K562 (cell line): ENCODE data around the gene CTDNEP1. TPM values are rescaled to one million over a fixed set of nuclear protein-coding genes. Genes with fewer than 3 reads are reported as not detected.

ENCODE experiments used
- ARNT ChIP-seq, 2 experiments: fragments of 450-650 bp; IDR thresholded peaks; 2 replicates each; pipeline ENCODE4 v1.6.1; 2016; ENCODE audit warnings: mild to moderate bottlenecking in 1 of 2
- CEBPB ChIP-seq: fragments of 450-650 bp; IDR thresholded peaks from 2 replicates; pipeline ENCODE4 v1.6.1; 2016; ENCODE audit warnings: missing genetic modification characterization, missing compliant biosample characterization
- CLOCK ChIP-seq: fragments of 250-450 bp; sonication (Bioruptor Pico); IDR thresholded peaks from 2 replicates; pipeline ENCODE4 v1.4.0; 2020; ENCODE audit warnings: mild to moderate bottlenecking, moderate library complexity, borderline replicate concordance
- HBP1 ChIP-seq: fragments of 450-650 bp; formaldehyde crosslinking; IDR thresholded peaks from 2 replicates; pipeline ENCODE4 v1.4.0; 2022; ENCODE audit warnings: missing genetic modification characterization
- LEF1 ChIP-seq: fragments of 450-650 bp; IDR thresholded peaks from 2 replicates; pipeline ENCODE4 v1.6.1; 2016; ENCODE audit warnings: mild to moderate bottlenecking
- MAFG ChIP-seq: fragments of 450-650 bp; conservative IDR thresholded peaks from 2 replicates; pipeline ENCODE4 v1.6.1; 2016; ENCODE audit warnings: missing genetic modification characterization, missing compliant biosample characterization
- MTA1 ChIP-seq: fragments of 450-650 bp; IDR thresholded peaks from 2 replicates; pipeline ENCODE4 v1.6.1; 2017; ENCODE audit warnings: borderline replicate concordance
- MTA3 ChIP-seq: fragments of 450-650 bp; formaldehyde crosslinking; IDR thresholded peaks from 2 replicates; pipeline ENCODE4 v1.6.1; 2017; ENCODE audit warnings: mild to moderate bottlenecking, borderline replicate concordance
- NBN ChIP-seq: fragments of 450-650 bp; IDR thresholded peaks from 2 replicates; pipeline ENCODE4 v1.6.1; 2016; ENCODE audit warnings: low read depth, mild to moderate bottlenecking
- POLR2A ChIP-seq: fragments of 450-650 bp; conservative IDR thresholded peaks from 2 replicates; pipeline ENCODE4 v1.6.1; 2016
- RBFOX2 ChIP-seq: fragments of 200-400 bp; formaldehyde crosslinking; IDR thresholded peaks from 2 replicates; pipeline ENCODE4 v1.6.1; 2017; ENCODE audit warnings: low read depth, mild to moderate bottlenecking, low read length, moderate library complexity
- RNF2 ChIP-seq: sonication (generic); IDR thresholded peaks from 2 replicates; pipeline ENCODE4 v1.6.1; 2016
- ZFP36 ChIP-seq: fragments of 150-350 bp; IDR thresholded peaks from 2 replicates; pipeline ENCODE4 v1.6.1; 2018; ENCODE audit warnings: low read length, low read depth; ENCODE audit not compliant: partially characterized antibody
- ZFX ChIP-seq: sonication (generic); formaldehyde crosslinking; IDR thresholded peaks from 2 replicates; pipeline ENCODE4 v1.8.0; 2022; ENCODE audit warnings: mild to moderate bottlenecking, missing genetic modification reagents, moderate library complexity
- ZNF561 ChIP-seq: fragments of 450-650 bp; formaldehyde crosslinking; conservative IDR thresholded peaks from 2 replicates; pipeline ENCODE4 v1.4.0; 2020; ENCODE audit warnings: mild to moderate bottlenecking, moderate library complexity
- ZNF830 ChIP-seq: fragments of 250-450 bp; sonication (Bioruptor Pico); IDR thresholded peaks from 2 replicates; pipeline ENCODE4 v1.5.0; 2021; ENCODE audit warnings: mild to moderate bottlenecking
- polyA plus RNA-seq, 8 experiments: library from polyadenylated mRNA; depleted of rRNA in 4 of 8; stranded (reverse) in 5 of 8; unstranded in 3 of 8; fragments of >200 nt; fragmentation: Nextera tagmentation in 2 of 8; fragmentation: Illumina TruSeq in 1 of 8; extraction: Ambion mirVana in 2 of 8; extraction: Trizol in 1 of 8; gene quantifications; 2 replicates each; pipeline versions ENCODE4 v1.2.1 to v1.2.3, GENCODE V29; 2011 to 2014; ENCODE audit warnings: inconsistent platforms in 1 of 8, missing spikeins in 1 of 8
- total RNA-seq, 7 experiments: library from RNA; depleted of rRNA in 6 of 7; stranded (reverse); fragments of >200 nt in 6 of 7; fragmentation: Illumina TruSeq in 2 of 7; extraction: Trizol in 2 of 7; gene quantifications; 2 replicates each; pipeline versions ENCODE4 v1.2.1 to v1.2.3, GENCODE V29; 2011 to 2021; ENCODE audit warnings: low replicate concordance in 1 of 7
- TF ChIP-seq, protein P1 (sequence below): fragments of 250-450 bp; sonication (Bioruptor Pico); IDR thresholded peaks from 2 replicates; pipeline ENCODE4 v1.4.0; 2020; ENCODE audit warnings: mild to moderate bottlenecking
- TF ChIP-seq, protein P2 (sequence below): fragments of 250-450 bp; sonication (Bioruptor Pico); IDR thresholded peaks from 2 replicates; pipeline ENCODE4 v1.5.0; 2021; ENCODE audit warnings: mild to moderate bottlenecking, borderline replicate concordance

CTDNEP1 gene
- total and polyA plus RNA-seq, 9 of the 15 experiments (the other 6 are each of a cell fraction or from before 2014, with no cell fraction given) = 10.7 to 150 (median 28.5) TPM

DNA sequence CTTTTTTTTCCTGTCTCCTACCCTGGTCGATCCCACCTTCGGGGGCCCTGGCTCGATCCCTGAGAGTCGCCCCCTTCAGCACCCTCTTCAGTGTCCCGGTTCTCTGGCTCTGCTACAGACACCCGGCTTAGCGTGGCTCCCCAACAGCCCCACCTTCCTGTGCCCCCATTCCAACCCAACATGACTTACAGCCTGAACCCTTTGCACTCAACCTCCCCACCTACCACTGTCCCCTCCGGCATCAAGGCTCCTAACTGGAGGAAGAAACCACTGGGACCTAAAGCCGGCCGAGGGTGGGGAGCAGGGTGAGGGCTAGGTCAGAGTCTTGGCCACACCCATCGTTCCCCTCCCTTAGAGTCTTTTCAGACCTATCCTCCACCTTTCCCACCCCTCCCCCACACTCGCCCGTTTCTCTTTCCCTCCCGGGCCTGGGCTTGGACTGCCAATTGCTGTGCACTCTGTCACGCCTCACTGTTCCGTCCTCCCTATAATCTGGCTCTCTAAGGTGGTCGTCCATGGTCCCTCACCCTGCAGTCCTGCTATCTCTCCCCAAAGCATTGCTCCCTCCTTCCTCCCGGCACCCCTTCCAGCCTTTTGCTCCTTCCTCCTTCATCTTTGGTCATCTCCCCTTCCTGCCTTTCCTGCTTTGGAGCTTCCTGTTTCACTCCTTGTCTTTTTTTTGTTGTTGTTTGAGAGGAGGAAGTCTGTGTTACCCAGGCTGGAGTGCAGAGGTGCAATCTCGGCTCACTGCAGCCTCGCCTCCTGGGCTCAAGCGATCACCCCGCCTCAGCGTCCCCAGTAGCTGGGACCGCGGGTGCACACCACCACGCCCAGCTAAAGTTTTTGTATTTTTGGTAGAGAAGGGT, 11.6 kb upstream of the CTDNEP1 start (continued):
- no peak for TF ChIP-seq CLOCK (CRISPR knock-in tag)
- peak; percentile 36 for TF ChIP-seq ZFX (CRISPR knock-in tag)
- peak; percentile 70; the same call in 1 of the 2 replicates for TF ChIP-seq NBN
- no peak for TF ChIP-seq ZNF561 (CRISPR knock-in tag)
- TF ChIP-seq HBP1 = 0 out of 2 replicates have a peak, but pooled peaks have one; percentile 34
- TF ChIP-seq RBFOX2 = peak; percentile 58; the same call in 1 of the 2 replicates
- TF ChIP-seq, protein P1, sequence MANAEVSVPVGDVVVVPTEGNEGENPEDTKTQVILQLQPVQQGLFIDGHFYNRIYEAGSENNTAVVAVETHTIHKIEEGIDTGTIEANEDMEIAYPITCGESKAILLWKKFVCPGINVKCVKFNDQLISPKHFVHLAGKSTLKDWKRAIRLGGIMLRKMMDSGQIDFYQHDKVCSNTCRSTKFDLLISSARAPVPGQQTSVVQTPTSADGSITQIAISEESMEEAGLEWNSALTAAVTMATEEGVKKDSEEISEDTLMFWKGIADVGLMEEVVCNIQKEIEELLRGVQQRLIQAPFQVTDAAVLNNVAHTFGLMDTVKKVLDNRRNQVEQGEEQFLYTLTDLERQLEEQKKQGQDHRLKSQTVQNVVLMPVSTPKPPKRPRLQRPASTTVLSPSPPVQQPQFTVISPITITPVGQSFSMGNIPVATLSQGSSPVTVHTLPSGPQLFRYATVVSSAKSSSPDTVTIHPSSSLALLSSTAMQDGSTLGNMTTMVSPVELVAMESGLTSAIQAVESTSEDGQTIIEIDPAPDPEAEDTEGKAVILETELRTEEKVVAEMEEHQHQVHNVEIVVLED = no peak
- peak; percentile 28; the same call in 1 of the 2 replicates for TF ChIP-seq MTA3
- no peak for TF ChIP-seq ZNF830
- peak; percentile 12; the same call in 1 of the 2 replicates for TF ChIP-seq RNF2
- peak; percentile 47; the same call in 1 of the 2 replicates for TF ChIP-seq MTA1
- peak; percentile 45 to 72; a peak in 2 of 4 replicates for TF ChIP-seq ARNT (IDR thresholded peaks at IDR 0.05)
- TF ChIP-seq, protein P2, sequence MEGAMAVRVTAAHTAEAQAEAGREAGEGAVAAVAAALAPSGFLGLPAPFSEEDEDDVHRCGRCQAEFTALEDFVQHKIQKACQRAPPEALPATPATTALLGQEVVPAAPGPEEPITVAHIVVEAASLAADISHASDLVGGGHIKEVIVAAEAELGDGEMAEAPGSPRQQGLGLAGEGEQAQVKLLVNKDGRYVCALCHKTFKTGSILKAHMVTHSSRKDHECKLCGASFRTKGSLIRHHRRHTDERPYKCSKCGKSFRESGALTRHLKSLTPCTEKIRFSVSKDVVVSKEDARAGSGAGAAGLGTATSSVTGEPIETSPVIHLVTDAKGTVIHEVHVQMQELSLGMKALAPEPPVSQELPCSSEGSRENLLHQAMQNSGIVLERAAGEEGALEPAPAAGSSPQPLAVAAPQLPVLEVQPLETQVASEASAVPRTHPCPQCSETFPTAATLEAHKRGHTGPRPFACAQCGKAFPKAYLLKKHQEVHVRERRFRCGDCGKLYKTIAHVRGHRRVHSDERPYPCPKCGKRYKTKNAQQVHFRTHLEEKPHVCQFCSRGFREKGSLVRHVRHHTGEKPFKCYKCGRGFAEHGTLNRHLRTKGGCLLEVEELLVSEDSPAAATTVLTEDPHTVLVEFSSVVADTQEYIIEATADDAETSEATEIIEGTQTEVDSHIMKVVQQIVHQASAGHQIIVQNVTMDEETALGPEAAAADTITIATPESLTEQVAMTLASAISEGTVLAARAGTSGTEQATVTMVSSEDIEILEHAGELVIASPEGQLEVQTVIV (CRISPR knock-in tag) = no peak
- TF ChIP-seq POLR2A = peak; percentile 58
- TF ChIP-seq LEF1 = peak; percentile 82
- TF ChIP-seq MAFG = no peak
- TF ChIP-seq CEBPB (tag) = no peak
- TF ChIP-seq ZFP36 = no peak
